GM03348 (cell line): ENCODE results near the gene C2orf66.

Experiments
- DNase-seq: peaks from one replicate; pipeline ENCODE4 v3.0.0; 2012; ENCODE audit warnings: low spot score

The C2orf66 gene

DNA sequence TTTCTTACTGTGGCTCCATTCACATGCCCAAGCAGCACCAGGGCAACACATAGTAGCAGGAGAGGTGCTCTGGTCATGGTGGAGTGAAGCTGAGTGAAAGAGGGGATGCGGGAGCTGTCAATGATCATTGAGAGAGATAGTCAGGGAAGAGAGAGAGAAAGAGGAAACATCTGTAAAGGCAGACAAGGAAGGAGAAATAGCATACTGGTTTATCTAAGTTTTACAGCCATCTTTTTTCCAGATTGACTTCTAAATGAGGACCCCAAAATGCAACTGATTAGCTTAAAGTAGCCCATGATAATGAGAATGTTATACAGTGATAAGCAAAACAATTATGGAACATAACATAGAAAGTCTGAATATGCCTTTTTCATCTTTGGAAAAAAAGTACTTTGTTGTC, at the start of gene C2orf66:
C2orf66 (minus strand) TSS at position 96 of the 400 bp plus-strand sequence; CDS start at position 77, 19 bp downstream.
- no peak for DNase-seq

DNA sequence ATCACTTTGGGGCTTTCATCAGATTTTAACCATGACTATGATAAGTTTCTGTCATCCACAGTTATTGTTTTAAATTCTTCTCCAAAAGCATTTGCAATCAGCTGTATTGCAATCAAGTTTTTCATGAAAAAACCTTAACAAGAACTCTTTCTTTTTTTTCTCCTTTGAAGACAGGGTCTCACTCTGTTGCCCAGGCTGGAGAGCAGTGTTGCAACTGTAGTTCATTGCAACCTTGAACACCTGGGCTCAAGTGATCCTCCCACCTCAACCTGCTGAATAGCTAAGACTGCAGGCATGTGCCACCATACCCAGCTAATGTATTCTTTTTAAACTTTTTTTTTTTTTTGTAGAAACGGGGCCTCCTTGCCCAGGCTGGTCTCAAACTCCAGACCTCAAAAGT, 45.5 kb upstream of the C2orf66 start:
- no peak for DNase-seq

DNA sequence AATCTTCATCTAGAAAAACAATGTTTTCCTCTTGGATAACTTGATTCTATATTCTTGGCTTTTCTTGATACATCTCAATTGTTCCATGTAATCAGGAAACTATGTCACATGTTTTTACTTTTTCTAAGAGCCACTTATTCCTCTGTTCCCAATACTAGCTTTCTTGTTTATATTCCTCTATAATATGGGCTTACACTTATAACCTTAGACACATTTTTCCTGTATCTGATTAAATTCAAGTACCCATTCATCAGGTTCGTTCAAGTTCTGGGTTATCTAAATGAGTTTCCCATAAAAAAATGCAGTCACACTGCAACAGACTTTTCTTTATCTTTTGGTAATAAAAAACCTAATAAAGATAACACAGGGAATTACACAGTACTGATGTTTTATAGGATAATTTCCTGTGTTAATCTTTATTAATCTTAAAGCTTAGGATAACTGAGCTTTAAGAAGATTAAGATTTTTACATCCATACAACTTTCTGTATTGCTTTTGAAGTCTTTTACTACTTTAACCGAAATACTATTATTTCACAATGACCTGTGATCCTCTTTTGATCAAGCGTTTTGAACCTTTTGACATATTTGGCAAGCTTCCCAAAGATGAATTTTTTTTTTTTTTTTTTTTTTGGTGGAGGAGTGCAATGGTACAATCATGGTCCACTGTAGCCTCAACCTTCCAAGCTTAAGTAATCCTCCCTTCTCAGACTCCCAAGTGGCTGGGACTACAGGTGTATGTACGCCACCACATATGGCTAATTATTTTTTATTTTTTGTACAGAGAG, 44.3 kb upstream of the C2orf66 start:
- no peak for DNase-seq

DNA sequence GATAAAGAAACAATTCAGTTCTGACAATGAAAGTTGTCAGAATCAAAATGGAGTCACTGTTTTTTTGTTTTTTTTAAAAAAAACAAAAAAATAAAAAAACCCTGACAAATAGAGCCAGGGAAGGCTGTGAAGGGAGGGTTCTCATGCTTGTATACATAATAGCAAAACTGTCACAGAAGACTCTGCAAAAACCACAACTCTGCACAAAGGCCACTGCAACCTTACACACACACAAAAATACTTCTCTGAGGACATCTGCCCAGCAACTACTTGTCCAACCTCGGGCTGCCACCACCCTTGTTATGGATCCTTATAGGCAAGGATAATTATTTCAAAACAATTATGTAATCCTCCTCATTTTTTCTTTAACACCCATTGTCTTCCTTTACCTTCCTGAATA, 41.9 kb upstream of the C2orf66 start:
- no peak for DNase-seq

DNA sequence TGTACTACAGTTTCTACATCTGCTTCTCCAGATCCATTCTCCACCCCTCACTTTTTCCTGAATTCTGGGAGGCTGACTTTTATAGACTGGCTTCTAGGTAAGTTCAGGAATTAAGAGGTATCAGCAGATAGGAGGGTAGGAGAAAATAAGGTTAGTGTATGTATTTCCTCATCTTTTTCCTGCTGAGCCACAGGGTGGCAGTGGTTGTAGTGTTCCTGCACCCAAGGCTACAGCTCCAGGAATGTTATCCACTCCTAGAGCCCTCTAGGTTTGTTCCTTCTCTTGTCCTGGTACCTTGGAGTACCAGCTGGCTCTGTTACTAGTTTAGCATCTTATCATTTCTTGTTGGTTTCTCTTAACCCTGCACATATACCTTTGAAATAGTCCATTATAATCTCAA, 40.7 kb upstream of the C2orf66 start:
- peak; percentile 20 for DNase-seq

DNA sequence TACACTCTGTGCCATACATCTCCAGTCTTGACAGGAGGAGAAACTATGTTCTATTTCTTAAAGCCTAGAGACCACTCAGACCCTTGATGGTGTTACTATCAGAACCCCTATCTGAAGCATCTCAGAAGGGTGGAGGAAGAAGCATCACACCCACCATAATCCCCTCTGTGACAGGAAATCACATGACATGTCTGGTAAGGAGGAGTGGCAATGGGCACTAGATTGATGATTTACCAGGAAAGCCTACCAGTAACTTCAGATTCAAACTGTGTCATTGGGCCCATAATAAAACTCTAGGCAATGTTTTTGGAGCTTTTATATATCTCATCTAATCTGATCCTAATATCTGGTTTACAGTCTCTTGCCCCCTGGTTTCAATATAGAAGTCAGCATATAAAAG, 37.1 kb upstream of the C2orf66 start:
- DNase-seq, result no peak

DNA sequence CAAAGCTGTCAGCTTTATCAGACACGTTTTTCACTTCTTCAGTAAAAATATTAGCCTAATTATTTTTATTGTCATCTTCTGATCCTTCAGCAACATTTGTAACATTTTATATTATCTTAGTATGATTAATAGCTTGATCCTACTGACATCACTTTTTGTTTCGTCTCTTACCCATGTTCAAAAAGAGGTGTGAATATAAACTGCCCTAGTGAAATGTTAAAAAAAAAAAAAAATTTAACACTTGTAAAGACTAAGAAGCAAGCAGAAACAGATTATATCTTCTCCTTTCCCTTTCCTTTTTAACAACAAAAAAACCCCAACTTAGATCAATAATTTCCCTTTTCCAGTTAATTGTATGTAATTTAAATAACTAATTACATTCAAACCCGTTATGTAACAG, 36.2 kb upstream of the C2orf66 start:
- DNase-seq, result no peak

DNA sequence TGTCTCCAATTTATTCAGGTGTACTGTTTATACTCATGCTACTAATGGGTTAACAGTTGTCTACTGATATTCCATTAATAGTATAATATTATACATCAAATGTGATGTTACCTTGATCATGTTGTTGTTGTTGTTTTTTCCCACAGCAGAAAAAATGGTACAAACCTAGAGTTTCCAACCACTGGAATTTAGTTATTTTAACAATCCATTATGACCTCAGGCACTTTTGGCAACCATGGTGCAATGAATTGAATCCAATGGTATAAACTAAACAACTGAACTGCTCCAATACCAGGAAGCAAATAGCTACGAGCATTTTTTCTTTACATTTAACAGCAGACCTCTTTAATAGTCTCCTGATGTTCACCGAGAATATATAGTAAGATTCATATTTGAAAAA, 31.0 kb upstream of the C2orf66 start:
- no peak for DNase-seq

DNA sequence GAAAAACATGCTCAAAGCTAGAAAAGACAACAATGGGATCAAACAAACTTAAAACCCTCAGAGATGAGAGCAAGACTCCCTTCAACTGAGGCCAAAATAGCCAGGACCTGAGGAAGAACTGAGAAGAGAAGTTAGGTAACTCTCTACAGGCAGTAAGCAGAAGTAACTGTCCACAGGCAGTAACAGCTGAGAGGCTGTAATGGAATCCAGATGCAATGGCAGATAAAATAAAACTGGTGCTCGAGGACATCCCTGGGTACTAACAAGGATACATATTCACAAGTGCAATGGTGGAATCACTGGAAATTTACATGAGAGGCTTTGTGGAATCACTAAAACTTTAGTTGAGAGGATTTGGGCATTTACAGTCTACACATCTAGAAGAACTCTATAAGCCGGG, 30.4 kb upstream of the C2orf66 start:
- DNase-seq, result no peak

DNA sequence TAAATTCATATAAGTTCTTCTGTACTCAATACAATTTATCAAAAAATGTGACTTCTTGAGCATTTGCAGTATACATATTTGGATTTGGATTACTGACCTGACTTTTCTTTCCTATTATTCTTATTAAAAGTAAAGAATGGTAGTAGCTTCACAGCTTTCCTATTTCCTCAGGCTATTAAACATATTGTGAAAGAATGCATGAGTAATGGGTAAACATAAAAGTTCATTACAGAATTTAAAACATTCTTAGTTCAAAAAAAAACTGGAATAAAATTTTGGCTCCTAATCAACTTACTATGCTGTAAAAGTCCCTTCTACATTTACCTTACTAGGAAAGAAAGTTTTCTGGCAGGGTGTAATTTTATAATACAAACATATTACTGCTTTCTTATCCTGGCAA, 27.3 kb upstream of the C2orf66 start:
- DNase-seq, result peak; percentile 23

DNA sequence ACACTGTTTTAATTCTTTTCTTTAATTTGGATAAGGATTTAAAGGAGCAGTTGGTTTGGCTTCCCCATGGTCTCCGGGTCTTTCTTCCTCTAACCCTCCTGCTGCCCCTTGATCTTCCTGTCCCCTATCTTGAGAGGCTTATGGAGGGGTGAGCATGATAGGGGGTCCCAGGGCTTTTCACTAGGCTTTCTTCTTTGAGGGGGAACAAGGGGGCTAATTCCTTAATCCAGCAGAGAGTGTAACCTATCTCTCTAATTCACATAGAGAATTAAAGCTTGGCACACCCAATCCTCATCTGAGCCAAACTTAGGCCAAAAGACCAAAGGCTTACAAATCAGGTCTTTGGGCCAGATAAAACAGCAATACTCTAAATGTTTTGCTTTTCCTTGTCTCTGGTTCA, 21.5 kb upstream of the C2orf66 start:
- no peak for DNase-seq

DNA sequence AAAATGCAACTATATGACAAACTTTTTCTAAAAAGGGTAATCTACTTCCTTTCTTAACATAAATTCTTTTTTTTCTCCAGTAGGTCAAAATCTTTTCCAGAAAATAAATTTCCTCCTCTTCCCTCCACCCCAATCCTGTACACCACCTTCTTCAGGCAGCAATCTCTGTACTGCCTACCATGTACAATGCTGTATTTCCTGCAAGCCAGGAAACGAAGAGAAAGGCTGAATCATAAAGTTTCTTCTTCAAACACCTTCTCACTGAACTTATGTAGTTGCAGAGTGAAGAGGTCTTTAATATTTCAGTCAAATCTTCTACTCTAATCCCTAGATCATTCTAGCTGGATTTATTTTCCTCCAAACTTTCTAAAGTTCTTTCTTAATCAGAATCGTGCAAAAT, 18.2 kb upstream of the C2orf66 start:
- no peak for DNase-seq

DNA sequence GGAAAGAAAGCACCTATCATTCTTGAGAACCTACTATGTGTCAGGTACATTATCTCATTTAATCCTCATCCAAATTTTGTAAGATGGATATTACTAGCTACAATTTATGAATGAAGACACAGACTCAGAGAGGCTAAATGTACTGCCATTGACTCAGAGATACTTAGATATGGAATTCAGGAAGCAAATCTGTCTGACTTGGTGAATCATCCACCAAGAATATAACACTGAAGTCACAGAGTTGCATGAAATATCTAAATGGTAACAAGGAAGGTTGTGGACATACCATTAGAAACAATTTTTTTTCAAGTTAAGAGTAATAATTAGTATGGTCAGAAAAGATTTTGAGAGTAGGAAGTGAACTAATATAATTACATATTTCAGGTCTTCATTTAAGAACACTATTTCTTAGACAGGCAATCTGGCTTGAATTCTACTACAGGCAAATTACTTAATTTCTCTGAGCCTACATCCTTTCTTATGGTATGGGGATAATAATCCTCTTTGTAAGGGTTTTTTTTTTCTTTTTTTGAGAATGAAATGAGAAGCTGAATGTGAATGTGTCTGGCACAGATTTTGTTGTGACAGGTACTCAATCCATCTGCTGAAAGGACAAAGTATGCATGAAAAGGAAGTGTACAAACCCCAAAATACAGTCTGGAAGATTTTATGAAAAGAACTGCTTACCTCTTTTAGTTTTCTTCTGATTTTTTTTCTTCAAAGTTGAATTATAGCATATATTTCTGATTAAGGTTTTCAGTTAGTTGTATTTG, 14.8 kb upstream of the C2orf66 start:
- DNase-seq, result peak; percentile 78

DNA sequence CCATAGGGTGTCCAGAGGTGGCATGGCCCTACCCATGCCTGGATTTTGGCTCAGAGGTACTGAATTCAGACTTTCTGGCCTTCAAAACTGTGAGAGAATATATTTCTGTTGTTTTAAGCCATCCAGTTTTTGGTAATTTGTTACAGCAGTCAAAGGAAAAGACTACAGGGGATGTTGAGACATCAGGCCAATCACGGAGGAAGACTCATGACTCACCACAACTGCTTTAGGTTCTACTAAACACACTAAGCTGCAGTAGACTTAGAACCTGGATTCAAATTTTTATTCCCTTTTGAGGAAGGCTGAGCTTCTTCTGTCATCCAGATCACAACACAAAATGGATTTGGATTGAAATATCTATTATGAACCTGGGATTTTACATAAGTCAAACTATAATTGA, 12.0 kb upstream of the C2orf66 start:
- peak; percentile 24 for DNase-seq

DNA sequence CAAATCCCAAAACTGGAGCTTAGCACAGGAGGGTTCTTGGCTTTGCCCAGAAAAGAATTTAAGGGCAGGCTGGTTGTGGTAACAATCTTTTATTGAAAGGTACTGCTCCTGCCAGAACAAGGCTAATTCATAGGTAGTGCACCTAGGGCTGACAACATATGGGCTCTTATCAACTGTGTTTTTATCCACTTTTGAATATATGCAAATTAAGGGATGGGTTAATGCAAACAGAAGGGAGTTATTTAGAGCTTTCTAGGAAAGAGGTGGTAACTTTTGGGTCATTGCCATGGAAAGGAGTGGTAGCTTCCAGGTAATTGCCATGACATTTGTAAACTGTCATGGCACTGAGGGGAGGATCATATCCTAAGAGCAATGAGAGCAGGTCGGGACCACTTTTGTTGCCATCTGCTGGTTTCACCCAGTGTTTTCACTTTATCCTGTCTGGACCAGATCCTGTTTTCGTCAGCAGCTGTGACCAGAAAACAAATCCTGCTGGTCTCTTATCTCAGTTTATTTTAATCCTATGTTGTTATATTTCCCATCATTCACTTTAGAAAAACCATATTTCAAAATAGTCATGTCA, 981 bp downstream of the C2orf66 start:
- DNase-seq, result no peak

DNA sequence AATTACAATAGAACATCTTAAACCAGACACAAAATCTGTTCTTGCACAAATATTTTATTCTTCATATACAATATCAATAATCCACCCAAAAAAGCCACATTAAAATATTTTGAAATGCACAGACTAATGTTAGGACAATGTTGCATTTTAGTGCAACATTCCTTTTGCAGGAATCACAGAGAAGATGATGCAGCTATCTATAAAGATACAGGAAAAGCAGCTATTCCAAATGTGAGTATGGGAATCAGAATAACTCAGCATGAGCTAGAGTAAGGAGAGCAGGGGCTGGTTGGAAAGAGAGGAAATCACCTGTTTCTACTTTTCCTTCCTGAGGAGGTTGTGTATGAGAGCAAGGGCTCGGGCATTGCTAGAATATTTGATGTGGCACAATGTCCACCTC, 4.8 kb downstream of the C2orf66 start:
- peak; percentile 26 for DNase-seq

DNA sequence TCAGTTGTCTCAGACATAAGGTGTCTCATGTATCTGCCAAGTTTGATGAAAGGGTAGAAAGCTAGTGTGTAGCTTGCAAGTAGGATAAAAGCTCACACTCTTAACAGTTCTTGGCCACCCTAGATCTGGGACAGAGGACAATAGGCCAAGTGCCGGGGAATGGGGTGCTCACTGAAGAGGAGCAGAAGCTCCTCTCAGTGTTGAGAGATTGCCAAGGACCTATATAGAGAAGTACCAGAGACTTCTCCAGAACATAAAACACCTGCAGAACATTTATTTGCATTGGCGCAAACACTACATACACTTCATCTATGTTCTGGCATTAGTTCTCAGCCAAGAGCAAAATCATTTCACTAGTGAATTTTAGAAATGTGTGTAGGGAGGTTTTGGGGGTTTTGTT, 6.8 kb downstream of the C2orf66 start:
- DNase-seq, result no peak

DNA sequence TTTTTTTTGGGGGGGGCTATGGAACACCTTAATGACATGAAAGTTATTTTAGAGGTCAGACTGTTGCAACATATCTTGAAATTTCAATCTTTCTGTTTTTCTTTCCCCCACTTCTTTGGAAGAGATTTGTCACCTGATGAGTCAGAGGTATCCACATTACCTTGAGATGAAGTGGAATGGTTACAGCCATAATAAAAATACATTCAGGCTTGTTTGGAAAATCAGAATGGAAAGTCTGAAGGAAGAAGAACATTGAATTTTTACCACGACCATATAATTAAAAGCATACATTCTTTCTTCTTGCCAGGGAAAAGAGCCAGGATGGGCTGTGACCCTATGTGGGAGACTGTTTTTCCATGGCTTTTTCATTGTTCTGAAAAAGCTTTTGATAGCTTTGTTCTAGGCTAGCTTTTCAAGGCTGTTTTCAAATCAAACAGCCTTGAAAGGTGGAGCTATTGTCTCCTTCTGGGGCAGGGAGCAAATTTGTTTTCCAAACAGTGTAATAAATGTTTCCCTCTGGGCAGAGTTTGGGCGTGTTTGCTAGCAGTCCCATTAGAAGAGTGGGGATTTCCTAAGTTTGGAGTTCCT, 7.4 kb downstream of the C2orf66 start:
- peak; percentile 7 for DNase-seq

DNA sequence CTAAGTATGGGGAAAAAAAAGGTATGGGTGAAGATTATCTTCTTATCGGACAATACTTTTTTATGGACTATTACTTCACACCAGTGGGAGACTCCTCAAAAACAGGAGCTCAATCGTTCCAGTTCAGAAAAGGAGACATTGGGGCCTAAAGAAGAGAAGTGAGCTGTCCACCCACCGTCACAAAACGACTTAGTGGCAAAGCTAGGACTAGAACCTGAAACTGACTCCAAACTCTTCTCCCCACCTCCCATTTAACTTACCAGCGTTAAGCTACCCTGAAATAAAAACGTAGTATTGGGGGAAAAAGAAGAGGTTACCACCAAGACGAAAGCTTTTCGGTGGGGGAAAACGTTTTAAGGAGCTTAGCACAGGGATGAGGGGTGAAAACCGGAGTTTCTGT, 10.2 kb downstream of the C2orf66 start:
- DNase-seq, result peak; percentile 13

DNA sequence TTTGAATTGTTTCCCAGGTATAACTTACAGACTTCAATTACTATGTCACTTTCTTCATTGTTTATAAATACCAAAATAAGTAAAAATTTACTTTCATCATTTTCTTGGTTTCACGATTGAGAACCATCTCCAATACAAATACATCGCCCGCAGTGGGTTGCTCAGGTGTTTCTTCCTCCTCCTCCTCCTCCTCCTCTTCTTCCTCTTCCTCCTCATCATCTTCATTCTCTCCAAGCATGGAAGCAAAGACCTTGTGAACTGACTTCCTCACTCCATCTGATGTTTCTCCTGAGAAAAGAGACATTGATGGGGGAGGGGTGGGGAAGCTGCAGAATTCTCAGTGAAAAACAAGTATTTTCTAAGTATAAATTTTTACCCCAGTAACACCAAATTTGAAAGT, 16.3 kb downstream of the C2orf66 start:
- no peak for DNase-seq

DNA sequence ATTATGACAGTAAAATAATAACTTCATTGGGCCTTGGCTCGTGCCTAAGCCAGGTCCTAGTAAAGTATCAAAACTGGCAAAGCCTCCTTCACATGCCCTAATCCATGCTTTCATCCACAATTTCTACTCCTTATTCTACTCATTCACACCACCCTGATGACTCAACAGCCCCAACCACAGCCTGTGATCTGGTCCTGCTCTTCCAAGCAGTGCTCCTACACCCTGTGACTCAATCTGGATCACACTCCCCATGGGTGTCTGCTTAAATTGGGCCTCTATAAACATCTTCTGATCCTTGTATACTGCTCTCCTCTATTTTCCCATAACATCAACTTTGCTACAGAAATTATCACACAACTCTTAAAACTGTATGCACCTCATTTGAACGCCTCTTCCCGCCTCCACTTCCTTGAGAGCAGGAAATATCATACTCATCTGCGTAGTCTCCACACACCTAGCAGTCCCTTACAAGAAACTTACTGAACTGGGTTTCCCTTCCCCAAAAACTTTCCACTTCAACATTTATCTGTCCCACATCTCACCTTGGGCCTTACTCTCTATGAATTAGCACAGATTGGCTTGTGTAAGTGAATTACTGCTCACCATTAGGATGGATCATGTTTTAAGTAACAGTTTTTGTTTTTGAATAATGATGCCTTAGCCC, 25.6 kb downstream of the C2orf66 start:
- peak; percentile 63 for DNase-seq

DNA sequence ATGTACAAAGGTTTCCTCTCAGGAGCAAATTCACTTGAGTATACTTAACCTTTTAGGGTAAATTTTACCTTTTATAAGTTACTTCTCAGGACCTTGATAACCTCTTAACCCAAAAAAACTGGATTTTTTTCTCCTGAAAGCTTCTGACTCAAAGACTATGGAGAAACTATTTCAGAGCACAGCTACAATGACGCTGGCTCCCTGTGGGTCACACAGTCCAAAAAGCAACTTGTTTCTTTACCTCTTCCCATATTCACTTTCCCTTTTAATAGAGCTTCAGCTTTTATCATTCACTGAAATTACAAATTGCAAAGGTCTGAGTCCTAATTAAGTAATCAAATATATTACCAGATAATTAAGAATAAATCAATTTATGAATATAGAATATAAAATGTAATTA, 42.1 kb downstream of the C2orf66 start:
- no peak for DNase-seq
